Glomerular visceral epithelial cell (primary cell): ENCODE results near the gene DEFB125.
"Not testable (repeated sequence)": the region's sequence is repeated elsewhere in the genome, so short reads cannot be mapped to it uniquely, and the experiment has no call there.

Experiments
- DNase-seq: peaks from one replicate; pipeline ENCODE4 v3.0.0-alpha.2; 2016; ENCODE audit errors: extremely low spot score

DEFB125 gene, protein sequence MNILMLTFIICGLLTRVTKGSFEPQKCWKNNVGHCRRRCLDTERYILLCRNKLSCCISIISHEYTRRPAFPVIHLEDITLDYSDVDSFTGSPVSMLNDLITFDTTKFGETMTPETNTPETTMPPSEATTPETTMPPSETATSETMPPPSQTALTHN

DNA sequence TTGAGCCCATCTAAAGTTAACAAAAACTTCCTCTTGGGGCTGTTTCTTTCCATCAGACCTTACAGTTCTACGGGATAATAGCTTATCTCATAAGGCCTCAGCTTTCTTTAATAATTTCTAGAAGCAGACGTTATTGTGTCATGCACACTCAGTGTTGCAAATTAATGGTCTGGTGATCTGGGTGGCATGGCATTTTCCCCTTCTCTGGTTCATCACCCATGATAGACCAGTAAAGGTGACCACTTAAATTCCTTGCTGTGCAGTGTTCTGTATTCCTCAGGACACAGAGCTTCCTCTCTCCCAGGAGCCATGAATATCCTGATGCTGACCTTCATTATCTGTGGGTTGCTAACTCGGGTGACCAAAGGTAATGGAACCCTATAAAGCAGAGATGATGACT, at the start of gene DEFB125:
TSS of gene DEFB125 (plus strand) at position 272 of the 400 bp plus-strand sequence. CDS start at position 310, 38 bp downstream.
- no peak for DNase-seq

DNA sequence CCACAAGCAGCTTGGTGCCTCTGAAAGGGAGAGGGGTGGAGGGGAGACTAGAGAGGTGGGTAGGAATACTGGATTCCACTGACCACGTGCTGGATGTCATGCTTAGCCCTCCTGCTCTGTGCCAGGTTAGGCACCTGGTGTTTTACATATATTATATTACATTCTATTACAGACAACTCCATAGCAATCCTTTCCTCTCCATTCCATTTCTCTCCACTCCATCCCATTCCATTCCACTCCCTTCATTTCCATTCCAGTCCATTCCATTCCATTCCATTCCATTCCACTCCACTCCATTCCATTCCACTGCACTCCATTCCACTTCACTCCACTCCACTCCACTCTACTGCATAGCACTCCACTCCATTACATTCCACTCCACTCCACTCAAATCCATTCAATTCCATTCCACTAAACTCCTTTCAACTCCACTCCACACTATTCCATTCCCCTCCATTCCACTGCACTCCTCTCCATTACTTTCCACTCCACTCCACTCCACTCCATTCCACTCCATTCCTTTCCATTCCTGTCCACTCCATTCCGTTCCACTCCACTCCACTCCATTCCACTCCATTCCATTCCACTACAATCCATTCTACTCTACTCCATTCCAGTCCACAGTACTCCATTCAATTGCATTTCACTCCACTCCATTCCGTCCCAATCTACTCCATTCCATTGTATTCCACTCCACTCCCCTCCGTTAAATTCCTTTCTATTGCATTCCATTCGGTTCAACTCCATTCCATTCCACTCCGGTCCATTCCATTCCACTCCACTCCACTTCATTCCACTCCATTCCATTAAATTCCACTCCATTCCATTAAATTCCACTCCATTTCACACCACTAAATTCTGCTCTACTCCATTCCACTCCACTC, 27.2 kb upstream of the DEFB125 start:
- no peak for DNase-seq

DNA sequence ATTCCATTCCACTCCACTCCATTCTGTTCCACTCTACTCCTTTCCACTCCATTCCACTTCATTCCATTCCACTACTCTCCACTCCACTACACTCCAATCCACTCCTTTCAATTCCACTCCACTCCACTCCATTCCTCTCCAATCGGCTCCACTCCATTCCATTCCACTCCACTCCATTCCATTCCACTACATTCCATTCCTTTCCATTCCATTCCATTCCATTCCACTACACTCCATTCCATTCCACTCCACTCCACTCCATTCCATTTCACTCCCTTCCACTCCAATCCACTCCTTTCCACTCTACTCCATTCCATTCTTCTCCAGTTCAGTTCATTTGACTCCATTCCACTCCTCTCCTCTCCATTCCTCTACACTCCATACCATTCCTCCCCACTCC, 26.2 kb upstream of the DEFB125 start:
- no peak for DNase-seq

DNA sequence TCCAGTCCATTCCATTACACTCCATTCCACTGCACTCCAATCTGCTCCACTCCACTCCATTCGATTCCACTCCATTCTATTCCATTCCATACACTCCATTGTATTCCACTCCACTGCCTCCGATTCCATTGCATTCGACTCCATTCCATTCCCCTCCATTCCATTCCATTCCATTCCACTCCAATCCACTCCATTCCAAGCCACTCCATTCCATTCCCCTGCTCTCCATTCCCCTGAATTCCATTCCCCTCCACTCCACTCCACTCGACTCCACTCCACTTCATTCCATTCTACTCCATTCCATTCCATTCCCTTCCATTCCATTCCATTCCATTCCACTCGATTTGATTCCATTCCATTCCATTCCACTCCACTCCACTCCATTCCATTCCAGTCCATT, 25.7 kb upstream of the DEFB125 start:
- no peak for DNase-seq

DNA sequence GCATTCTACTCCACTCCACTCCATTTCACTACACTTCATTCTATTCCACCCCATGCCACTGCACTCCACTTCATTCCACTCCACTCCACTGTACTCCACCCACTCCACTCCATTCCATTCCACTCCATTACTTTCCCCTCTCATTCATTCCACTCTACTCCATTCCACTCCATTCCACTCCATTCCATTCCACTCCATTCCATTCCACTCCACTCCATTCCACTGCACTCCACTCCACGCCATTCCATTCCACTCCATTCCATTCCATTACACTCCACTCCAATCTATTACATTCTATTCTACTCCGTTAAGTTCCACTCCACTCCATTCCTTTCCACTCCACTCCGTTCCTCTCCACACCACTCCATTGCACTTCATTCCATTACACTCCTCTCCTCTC, 25.0 kb upstream of the DEFB125 start:
- DNase-seq, result no peak

DNA sequence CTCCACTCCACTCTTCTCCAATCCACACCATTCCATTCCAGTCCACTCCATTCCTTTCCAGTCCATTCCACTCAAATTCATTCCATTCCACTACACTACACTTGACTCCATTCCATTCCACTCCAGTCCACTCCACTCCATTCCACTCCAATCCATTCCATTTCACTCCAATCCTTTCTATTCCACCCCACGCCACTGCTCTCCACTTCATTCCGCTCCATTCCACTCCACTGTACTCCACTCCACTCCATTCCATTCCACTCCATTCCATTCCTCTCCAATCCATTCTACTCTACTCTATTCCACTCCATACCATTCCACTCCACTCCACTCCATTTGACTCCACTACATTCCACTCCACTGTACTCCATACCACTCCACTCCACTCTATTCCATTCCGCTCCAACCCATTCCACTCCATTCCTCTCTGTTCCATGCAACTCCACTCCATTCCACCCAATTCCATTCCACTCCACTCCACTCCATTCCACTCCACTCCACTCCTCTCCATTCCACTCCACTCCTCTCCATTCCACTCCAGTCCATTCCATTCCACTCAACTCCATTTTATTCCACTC, 23.4 kb upstream of the DEFB125 start:
- DNase-seq, result no peak

DNA sequence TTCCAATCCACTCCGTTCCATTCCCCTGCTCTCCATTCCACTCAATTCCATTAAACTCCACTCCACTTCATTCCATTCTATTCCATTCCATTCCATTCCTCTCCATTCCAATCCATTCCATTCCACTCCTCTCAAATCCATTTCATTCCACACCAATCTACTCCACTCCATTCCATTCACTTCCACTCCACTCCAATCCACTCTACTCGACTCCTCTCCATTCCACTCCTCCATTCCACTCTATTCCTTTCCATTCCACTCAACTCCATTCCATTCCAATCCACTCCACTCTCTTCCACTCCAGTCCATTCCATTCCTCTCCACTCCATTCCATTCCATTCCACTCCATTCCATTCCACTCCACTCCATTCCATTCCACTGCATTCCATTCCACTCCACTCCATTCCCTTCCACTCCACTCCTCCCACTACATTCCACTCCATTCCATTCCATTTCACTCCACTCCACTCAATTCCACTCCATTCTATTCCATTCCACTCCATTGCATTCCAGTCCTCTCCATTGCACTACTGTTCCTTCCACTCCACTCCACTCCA, 22.6 kb upstream of the DEFB125 start:
- no peak for DNase-seq

DNA sequence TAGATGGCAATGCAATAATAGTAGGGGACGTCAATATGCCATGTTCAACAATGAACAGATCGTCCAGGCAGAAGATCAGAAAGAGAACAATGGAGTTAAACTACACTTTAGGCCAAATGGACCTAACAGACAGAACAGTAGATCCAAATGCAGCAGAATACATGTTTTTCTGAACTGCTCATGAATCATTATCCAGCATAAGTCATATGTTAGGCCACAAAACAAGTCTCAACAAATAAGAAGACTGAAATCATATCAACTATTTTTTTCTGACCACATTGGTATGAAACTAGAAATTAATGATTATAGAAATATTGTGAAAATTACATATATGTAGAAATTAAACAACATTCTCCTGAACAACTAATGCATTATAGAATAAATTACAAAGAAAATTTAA, 10.2 kb upstream of the DEFB125 start:
- DNase-seq, result no peak

DNA sequence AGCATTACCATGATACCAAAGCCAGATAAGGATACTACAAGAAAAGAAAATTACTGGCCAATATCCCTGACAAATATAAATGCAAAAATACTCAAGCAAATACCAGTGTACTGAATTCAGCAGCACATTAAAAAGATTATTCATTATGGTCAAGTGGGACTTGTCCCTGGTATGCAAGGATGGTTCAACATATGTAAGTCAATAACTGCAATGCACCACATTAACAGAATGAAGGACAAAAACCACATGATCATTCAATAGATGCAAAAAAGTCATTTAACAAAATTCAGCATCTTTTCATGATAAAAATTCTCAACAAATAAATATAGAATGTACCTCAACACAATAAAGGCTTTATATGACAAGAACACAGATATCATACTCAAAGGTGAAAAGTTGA, 9.1 kb upstream of the DEFB125 start:
- no peak for DNase-seq

DNA sequence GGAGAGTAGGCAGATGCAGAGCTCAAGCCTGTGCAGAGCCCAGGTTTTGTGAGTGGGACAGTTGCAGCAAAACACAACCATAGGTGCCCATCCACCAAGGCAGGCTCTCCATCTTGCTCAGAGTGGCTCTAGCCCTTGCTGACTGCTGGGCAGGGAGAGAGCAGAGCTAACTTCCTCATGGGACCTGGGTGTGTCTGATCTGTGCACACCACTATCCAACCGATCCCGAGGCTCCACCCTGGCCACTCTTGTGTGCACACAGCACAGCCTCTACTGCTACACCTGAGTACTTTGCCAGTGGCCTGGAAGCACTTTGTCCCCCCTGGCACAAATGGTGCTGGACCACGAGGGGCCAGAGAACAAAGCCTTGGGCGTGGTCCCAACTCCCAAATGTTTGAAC, 7.9 kb upstream of the DEFB125 start:
- DNase-seq, result no peak

DNA sequence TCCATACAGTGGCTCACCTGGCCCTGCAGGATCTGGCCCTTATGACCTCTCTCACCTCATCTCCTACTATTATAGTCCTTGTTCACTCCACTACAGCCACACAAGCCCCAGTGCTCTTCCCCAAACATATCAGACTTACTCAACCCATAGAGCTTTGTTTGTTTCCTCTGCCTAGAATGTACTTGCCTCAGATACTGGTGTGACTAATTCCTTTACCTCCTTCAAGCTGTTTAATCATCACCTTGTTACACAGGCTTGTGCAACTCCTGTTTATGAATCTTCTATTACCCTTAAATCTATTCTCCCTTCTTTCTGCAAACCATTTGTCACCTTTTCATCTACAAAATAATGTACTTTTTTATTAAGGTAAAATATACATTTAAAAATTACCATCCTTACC, 3.2 kb downstream of the DEFB125 start:
- no peak for DNase-seq

DNA sequence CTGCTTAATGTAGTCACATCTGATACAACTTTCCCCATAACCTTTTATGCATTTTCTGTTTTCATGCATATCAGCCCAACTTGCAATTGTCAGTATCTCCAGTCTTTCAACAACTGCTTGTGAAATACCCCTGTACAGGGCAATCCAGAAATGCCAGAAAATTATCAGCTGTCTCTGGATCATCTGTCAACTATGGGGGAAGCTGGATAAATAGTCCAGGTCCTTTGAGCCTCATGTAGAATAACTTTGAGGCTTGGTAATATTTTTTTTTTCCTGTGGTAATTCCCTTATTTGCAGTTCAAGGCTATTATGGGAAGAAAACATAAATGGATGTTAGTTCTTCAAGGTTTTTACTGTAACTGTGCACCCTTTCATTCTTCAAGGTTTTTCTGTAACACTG, 6.2 kb downstream of the DEFB125 start:
- DNase-seq, result no peak

DNA sequence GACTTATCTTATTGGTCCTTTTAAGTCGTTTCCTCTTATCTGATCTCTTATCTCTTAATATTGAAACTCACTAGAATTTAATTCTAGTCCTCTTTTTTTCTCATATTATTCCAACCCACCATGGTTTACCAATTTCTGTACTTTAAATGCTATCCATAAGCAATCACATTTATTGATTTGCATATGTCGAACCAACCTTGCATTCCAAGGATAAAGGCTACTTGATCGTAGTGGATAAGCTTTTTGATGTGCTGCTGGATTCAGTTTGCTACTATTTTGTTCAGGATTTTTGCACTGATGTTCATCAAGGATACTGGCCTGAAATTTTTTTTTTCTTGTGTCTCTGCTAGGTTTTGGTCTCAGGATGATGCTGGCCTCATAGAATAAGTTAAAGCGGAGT, 7.7 kb downstream of the DEFB125 start:
- no peak for DNase-seq

DNA sequence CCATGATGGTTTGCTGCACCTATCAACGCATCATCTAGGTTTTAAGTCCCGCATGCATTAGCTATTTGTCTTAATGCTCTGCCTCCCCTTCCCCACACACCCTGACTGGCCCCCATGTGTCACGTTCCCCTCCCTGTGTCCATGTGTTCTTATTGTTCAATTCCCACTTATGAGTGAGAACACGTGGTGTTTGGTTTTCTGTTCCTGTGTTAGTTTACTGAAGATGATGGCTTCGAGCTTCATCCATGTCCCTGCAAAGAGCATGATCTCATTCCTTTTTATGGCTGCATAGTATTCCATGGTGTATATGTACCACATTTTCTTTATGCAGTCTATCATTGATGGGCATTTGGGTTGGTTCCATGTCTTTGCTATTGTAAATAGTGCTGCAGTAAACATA, 10.2 kb downstream of the DEFB125 start:
- not testable (repeated sequence) for DNase-seq

DNA sequence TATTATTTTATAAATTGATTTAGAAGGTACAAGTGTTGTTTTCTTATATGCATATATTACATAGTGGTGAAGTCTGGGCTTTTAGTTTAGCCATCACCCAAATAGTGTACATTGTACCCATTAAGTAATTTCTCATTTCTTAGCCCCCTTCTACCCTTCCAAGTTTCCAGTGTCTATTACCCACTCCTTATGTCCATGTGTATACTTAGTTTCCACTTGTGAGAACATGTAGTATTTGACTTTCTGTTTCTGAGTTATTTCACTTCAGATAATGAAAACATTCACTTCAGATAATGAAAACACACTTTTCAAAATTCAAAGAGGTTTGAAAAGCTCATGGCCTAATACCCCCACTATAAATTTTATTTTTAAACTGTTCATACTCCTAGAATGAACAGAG, 14.5 kb downstream of the DEFB125 start:
- no peak for DNase-seq

DNA sequence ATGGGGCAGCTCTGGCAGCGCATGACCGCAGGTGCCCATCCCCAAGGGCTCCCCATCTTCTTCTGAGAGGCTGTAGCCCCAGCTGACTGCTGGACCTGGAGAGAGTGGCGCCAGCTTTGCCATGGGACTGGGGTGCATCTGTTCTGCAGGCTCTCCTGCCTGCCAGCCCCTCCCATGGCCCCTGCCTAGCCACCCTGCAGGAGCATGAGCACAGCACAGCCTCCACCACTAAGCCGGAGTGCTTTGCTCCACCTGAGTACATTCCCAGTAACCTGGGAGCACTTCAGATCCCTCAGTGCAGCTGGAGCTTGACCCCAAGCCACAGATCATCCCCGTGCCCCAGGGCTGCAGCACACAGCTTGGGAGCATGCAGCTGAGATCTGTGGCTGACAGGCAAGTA, 16.0 kb downstream of the DEFB125 start:
- no peak for DNase-seq

DNA sequence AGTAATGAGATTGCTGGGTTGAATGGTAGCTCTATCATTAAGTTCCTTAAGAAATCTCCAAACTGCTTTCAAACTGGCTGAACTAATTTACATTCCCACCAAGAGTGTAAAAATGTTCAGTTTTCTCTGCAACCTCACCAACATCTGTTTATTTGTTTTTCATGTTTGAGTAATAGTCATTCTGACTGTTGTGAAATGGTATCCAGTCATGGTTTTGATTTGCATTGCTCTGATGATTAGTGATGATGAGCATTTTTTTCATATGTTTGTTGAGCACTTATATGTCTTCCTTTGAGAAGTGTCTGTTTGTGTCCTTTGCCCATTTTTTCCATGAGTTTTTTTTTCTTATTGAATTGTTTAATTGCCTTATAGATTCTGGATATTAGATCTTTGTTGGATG, 24.9 kb downstream of the DEFB125 start:
- no peak for DNase-seq

DNA sequence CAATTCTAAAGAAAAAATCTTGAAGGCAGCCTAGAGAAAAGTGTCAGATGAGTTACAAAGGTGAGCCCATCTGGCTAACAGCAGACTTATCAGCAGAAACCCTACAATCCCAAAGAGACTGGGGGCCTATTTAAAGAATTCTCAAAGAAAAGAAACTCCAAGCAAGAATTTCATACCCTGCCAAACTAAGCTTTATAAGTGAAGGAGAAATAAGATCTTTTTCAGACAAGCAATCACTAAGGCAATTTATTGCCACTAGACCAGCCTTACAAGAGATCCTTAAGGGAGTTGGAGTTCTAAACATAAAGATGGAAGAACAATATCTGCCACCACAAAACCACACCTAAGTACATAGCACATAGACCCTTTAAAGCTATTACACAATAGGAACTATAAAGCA, 30.0 kb downstream of the DEFB125 start:
- no peak for DNase-seq

DNA sequence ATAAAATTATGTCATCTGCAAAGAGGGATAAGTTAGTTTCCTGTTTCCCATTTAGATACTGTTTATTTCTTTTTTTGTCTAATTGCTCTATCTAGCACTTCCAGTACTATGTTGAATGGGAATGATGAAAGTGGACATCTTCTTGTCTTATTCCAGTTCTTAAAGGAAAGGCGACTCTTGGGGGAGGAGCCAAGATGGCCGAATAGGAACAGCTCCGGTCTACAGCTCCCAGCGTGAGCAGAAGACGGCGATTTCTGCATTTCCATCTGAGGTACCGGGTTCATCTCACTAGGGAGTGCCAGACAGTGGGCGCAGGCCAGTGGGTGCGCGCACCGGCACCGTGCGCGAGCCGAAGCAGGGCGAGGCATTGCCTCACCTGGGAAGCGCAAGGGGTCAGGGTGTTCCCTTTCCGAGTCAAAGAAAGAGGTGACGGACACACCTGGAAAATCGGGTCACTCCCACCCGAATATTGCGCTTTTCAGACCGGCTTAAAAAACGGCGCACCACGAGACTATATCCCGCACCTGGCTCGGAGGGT, 42.4 kb downstream of the DEFB125 start:
- DNase-seq, result not testable (repeated sequence)

DNA sequence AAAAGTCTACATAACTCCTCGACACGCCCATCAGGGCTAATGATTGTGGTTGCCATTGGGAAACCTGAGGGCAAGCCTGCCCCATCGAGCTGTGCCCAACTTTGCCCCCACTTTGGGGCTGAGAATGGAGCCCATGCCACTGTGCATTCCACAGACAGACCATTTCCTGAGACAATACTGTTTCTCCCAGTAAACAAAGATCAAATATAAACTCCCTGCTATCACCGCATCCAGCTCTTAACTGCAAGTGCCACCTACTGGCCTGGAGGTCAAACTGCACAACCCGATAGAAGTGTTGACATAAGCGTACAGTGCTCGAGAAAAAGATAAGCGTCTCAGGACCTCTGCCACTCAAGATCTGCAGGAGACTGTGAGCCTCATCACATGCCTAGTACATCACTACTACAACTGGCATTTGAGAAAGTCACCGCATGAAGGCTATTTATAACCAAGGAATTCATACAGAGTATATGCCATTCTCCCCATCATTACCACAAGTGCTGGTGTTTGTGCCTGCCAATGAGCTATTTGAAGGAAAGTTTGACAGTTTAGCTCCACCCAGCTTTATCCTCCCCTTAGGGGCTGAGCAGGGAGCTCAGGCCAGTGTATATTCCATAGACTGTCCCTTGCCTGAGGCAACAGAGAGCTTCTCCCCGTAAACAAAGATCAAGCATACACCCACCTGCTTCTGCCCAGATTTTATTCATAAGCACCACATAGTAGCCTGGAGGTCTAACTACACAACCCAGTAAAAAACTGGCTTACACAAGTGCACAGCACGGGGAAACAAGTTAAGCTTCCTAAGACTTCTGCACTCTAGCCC, 50.4 kb downstream of the DEFB125 start:
- peak; percentile 4 for DNase-seq

DNA sequence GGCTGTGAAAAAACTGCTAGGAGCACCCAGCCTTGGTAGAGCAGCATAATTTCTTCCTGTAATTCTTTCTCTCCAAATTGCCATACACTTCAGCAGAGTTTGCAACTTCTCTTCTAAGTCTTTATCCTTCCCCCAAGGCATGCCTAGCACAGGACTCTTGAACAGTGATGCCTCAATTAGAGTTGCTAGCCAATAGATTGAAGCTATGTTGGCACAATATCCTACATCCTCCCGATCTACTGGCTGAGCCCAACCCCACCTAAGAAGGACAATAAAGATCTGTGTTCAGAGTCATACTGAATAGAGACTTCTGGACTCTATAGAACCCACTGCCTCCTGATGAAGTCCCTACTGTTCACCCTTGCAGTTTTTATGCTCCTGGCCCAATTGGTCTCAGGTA, 54.8 kb downstream of the DEFB125 start, which contains the start of gene DEFB126:
TSS of gene DEFB126 (plus strand) at position 301 of the 400 bp plus-strand sequence. CDS start at position 340, 39 bp downstream.
- DNase-seq, result no peak

DNA sequence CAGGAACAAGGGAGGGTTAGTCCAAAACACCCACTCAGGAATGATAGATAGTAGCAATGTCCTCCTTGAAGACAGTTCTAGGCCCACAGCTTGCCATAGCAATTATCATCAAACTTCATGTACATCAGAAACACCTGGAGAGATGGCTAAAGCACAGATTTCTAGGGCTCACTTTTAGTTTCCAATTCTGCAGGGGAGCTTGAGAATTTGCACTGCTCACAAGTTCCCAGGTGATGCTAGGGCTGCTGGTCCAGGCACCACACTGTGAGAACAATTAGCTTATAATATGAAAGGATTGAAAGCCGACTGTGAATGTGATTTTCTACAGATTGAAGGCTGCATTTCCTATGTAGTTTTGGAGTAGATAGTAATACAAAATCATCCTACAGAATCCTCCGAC, 58.4 kb downstream of the DEFB125 start:
- no peak for DNase-seq
